Activated T-cell treated with anti-CD3 and anti-CD28 coated beads, Interleukin-2, amount 50 U/mL, for 1 hour (primary cell): ENCODE data around the gene ABI1.
"Not testable (repeated sequence)": the region's sequence is repeated elsewhere in the genome, so short reads cannot be mapped to it uniquely, and the experiment has no call there.

Experiments
- DNase-seq: peaks from one replicate; pipeline ENCODE4 v3.0.0-alpha.2; 2020

Gene ABI1

DNA sequence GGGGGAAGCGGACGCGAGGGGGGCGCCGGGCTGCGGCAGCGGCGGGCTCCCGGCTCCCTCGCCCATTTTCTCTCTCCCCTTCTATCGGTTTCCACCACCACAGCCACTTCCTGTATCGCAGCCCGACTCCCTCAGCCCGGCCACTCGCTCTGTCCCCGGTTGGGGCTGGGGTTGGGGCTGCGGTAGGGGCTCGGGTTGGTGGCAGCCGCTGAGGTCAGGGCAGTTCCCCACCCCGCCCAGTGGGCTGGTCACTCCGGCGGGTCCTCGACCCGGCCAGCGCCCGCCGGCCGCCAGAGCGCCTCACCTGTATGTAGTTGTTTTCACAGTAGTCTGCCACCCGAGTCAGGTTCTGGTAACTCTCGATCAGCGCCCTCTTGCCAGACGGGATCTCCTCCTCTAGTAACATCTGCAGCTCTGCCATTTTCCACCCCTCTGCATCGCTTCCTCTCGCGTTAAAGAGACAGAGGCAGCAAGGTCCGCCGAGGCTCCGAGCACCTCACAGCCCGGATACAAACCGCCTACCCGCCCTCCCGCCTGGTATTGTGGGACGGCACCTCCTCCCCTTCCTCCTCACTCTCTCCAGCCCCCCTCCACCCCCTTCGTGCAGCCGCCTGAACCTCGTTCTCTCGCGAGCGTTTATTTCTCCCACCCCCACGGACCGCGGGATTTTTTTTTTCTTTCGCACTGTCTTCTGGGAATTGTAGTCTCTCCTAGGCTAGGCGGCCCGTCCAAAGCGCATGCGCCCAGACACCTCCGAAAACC, at the start of gene ABI1:
Gene ABI1 (minus strand): TSS at position 516 of the 762 bp plus-strand sequence. CDS start 95 bp downstream, at position 421.
- peak; percentile 95 for DNase-seq

DNA sequence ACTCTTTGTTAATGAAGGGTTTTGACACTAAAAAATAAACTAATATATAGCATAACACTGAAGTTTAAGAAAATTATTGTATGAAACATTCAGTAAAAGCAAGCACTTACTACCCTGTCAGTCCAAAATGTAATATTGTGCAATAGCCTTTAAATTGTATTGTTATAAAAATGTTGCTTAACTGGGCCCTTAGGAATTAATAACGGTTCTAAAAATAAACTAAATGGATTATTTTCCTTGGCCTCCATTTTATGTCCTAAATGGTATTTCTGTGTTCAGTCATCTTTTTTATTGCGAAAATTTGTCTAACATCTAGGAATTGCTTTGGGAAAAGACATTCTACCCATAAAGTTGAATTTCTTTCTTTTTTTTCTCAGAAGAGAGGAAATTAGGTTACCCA, 49.0 kb upstream of the ABI1 start:
- no peak for DNase-seq

DNA sequence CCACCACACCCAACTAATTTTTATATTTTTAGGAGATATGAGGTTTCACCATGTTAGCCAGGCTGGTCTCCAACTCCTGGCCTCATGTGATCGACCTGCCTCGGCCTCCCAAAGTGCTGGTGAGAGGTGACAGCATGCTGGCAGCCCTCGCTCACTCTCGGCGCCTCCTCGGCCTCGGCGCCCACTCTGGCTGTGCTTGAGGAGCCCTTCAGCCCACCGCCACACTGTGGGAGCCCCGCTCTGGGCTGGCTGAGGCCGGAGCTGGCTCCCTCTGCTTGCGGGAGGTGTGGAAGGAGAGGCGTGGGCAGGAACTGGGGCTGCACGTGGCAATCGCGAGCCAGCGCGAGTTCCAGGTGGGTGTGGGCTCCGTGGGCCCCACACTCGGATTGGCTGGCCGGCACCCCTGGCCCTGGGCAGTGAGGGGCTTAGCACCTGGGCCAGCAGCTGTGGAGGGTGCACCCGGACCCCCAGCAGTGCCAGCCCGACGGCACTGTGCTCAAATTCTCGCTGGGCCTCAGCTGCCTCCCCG, 44.6 kb upstream of the ABI1 start:
- DNase-seq: not testable (repeated sequence)

DNA sequence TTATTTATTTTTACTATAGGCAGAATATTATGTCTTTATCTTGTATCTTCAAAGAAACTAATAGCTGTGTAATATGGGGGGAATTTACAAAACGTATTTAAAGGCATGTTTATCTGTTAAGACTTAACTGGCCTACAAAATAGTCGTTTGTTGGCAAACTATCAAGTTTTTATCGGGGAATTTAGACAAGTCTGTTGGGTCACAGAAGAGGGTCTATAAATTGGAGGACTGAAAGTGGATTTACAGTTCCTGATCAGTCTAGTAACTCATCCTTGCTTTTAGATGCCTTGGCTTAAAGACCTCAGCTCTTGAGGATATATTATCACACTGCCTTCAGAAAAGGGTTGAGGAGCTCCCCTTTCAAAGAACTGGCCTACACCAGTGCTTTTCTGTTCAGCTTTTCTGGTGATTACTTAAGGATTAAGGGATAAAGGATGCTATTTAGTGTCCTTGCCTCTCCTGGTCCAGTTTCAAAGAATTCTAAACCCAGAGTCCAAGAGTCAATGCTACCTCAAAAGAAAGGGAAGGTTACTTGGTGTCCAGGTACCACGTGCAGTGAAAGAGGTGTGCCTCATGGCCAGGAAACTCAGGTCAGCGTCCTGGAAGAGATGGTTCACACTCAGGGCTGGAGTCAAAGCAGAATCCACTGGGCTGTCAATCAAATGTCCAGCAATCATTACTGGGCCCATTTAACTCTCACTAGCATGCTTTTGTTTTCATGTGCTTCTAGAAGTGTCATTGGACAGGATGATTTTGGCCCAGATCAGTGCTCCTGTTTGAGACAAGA, 42.9 kb upstream of the ABI1 start:
- no peak for DNase-seq

DNA sequence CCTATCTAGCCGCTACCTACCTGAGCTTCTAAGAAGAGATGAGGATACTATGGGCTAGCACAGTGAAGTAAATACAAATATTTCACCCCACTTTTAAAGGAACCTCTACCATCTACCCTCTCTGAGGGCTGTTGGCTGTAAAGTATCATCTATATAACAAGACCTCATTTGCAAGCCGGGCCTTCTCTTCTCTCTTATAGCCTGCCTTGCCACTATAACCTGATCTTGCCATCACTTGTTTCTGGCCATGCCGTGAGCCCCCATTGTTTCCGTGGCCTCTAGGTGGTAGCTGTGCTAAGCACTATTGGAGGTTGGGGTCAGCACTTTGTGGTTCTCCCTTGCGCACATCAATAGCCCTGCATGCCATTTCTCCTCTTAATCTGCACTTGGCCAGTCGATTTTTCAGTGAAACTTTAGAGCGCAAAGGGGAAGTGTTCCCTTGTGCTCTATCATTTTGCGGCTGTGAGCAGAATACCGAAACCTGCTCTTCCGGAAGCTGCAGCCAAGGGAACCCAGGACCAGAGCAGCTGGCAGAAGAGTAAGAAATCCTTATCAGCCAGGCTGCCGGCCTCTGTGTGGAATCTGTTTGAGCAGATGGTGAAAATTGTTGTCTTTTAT, 31.7 kb upstream of the ABI1 start:
- DNase-seq: not testable (repeated sequence)

DNA sequence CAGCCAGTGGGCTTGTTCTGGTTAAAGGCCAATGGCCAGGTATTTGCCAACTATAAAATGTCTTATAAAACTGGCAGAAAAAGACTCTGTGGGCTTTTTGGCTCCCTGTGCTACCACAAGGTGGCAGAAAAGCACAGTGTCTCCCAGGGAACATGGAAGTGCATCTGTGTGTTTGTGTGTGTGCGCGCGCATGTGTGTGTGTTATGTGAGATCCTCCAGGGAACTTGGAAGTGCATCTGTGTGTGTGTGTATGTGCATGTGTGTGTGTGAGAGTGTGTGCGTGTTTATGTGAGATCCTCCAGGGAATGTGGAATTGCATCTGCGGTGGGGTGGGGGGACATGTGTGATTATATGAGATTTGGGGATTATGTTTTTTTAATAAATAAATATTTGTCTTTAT, 30.2 kb upstream of the ABI1 start:
- peak; percentile 23 for DNase-seq

DNA sequence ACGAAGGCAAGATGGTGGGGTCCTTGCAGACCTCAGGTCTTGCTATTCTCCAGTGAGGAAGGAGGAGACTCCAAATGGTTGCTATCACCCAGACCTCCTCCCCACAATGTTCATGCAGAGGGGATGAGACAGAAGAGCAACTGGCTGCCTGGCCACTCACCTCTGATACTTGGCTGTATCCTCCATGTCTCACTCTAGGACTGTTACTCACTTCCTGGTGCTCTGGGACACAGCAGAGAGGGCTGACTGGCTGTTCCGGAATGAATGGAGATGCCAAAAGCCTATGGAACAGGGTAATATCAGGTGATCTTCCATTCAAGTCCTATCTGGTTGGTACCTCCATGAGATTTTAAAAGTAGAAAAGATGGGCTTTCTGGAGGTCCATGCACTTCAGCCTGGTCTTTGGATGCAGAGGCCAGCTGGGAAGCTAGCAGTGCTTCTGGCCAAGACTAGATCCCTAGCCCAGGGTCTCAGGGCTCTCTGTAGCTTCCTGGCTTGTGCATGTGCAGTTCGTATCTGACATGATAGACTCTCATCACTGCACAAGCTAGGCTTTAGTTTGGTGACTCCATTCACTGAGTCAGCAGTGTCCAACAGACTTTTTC, 27.0 kb upstream of the ABI1 start:
- DNase-seq: no peak

DNA sequence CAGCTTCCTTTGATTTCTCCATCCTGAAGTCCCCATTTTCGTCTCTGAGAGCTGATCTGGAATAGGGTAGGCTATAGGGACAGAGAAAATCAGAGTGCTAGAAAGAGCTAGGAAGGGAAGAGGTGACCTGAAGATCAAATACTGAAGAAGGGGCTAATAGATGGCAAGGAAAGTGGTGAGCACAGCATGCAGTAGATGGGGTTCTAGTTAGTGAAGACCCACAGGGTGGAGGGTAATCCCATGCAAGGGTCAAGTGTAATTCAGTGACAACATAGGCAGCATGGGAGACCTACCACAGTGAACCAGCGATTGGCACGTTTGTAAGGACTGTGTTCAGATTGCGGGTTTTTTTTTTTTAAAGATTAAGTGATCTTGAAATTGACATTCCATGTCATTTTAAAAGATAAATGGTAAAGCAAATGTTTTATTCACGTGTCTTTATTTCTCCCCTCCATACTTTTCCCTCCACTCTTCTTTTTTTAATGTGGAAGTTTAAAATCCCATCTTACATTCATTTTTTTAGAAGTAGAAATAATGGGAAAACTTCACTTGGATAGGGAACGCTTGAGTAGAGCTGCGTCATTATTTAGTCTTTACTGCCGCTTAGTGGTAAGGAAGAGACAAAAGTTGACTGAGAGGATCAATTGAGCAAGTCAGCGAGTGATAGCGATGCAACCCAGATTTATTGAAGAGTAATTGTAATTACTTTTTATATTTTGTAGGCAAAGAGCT, 21.0 kb upstream of the ABI1 start:
- DNase-seq: no peak

DNA sequence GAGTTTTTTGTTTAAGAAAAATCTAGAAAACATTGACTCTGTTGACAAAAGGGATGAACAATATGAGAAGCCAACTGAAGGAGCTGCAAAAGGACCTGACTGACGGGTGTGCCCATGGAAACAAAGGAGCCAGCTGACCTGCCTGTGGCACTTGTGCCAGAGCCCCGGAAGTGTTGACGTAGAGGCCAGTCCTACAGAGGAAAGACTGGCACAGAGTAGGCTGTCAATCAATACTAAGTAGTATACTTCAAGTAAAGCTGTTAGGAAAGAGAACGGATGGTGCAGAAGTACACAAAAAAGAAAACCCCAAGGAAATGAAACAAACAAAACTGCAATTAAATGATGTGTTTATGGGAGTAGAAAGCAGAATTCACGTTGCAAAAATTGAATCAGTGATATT, 19.0 kb upstream of the ABI1 start:
- DNase-seq: no peak

DNA sequence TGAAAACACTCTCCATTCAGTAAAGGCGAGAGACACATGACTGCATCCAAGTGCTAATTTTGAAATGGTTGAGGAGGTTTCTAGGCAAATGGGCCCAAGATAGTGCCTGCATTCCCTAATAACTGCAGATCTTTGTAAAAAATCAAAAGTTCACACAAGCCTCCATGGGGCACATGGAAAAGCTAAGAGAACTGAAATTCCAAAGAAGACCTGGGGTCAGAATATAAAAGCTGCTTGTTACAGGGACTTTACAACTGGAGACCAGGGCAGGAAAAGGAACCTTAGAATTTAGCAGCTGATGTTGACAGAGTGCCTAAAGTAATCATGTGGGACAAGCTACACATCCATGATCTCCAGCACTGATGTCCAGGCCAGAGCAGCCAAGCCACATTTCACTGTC, 10.0 kb upstream of the ABI1 start:
- no peak for DNase-seq

DNA sequence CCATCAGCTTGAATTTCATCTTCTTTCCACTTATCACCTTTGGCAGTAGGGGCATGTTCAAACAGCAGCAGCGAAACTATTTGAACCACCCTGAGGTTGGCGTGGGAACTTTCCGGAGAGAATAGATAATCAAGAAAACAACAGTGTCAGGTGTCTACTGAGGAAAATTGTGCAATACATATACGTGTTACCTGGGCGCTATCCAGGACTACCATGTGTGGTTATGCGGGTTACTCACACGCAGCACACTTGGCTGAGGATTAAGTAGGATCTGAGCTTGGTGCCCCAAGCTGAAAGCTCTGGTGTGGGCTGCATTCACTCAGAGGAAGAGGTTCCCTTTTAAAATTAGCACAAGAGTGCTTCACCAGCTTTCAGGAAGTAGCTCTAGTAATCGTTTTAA, 8.8 kb upstream of the ABI1 start:
- DNase-seq: no peak

DNA sequence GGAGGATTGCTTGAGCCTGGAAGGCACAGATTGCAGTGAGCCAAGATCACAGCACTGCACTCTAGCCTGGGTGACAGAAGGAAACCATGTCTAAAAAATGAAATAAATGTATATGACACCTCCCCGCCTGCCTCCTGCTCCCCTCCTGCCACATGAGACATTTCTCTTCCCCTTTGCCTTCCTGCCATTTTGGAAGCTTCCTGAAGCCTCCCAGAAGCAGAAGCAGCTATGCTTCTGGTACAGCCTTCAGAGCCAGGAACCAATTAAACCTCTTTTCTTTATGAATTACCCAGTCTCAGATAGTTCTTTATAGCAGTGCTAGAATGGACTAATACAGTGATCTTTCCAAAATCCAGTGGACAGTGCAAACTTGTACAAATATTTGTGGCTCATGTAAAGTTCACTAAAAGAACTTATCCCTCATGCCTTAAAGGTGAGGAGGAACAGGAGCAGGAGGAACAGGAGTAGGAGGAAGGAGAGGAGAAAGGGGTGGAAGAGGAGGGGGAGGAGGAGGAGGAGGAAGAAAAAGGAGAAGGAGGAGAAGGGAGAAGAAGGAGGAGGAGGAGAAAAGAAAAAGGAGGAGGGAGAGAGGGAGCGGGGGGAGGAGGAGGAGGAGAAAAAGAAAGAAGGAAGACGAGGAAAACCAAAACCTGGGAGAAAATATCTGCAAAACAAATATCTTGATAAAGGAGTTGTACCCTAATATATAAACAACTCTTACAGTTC, 2.8 kb upstream of the ABI1 start:
- DNase-seq: no peak

DNA sequence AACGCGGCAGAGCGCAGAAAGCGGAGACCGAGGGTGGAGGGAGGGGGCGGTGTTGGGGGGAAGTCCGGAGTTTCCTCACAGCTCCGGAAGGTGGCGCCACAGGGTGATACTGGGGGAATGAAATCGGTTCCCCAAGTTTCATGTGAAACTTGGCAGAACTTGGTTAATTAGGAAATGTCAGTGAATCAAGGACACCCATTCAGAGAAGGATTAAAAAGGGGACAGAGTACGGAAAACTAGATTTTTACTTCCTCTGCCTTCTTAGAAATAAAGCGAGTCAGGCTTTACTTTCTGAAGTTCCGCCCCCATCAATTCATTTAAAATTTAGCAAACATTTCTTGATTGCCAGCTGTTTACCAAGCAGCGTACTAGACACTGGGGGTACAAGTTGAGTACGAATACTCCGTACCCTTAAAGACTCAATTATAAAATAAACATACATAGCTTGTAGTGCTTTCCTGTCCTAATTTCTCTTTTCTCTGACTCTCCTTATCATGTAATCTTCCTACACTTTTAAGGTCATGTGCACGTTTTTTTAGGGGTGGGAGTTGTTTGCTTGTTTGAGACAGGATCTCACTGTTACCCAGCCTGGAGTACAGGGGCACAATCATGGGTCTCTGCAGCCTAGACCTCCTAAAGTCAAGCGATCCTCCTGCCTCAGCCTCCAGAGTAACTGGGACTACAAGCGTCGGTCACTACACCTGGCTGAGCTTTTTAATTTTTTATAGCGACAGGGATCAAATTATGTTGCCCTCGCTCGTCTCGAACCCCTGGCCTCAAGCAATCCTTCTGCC, 644 bp upstream of the ABI1 start:
- no peak for DNase-seq

DNA sequence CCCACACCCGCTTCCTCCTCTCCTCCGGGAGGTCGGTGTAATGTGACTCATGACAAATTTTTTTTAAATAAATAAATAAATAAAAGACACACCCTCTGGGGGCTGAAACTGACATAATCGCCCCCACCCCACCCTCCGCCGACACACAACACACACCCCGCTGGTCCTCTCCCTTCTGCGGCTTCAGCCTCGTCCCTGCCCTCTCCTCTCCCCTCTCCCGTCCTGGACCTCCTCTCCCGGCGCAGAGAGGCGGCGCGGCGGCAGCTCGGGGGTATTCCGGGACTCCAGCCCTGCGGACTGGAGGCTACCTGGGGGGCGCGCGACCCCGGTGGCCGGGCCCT, 686 bp downstream of the ABI1 start:
- DNase-seq: peak; percentile 64

DNA sequence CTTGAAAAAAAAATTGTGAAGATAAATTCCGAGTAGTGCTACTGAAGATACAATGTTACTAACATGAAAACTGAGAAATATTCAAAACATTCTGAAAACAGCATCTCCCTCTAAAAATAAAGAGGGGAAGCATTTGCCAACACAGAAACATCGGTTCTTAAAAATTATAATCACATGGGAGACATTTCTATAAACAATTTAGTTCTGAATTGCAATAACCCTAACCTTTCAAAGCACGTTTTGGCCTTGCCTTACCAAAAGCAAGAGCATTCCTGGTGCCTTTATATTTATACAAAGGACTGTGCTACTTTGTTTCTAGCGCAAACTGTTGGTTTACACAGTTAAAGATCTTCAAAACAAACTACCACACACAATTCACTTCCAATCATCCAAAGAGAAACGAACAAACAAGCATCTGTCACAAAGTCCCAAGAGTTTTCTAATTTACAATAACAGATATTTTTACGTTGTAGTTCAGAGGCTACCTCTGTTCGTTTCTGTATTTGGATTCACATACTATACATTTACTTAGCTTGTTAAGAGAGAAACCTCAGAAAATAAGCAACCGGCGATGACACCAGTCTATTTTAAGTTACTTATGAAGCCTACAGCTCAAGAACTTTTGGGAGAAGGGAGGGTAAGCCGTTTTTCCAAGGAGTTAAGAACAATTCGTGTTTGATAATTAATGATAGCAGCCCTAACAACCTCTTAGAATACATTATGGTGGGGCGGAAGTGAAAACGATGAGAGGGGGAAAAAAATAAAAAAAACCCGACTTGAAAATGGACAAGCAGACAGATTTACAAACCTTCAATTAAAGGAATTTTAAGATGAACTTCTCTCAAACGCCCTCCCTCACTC, 1.3 kb downstream of the ABI1 start:
- no peak for DNase-seq

DNA sequence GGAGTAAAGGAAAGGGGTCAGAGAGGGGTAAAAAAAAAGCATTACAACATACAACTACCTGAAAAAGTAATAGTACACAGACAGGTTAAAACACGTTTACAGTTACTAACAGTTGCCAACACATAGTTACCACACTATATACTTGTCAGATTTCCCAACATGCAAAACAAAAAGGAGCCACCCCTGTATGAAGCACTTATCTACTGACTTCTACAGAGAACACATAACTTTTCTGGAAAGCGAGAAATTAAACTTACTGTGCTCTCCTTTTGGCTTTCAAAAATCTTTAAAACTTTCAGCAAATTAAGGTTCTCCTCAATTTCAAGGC, 2.1 kb downstream of the ABI1 start:
- no peak for DNase-seq

DNA sequence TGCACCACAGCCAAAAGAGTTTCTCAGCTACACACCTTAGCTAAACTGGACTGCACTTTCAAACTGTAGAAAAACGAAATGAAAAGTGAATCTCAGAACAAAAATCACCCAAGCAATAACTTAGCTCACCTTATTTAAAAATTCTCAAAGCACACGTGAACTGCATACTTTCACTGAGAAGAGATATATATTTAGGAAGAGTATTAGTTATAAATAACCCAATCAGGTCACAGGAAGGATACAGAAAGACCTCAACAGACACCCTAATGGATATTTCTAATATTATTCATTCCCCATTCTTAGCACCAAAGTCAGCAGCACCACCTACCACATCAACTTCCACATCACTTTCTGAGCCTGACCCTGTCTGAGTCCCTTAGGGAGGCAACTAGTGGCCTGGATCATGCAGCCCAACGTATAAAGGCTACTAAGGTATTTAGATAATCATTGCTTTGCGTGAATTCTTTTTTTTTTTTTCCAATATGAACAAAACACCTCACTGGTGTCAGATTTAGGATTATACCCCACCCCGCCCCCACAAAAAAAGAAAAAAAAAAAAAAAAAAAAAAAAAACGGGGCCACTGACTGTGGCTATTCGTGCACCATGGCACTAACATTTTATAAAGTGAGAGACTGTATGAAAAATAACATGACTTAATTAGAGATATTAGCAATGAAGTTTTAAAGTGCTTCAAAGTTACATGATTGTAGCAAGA, 2.6 kb downstream of the ABI1 start:
- no peak for DNase-seq

DNA sequence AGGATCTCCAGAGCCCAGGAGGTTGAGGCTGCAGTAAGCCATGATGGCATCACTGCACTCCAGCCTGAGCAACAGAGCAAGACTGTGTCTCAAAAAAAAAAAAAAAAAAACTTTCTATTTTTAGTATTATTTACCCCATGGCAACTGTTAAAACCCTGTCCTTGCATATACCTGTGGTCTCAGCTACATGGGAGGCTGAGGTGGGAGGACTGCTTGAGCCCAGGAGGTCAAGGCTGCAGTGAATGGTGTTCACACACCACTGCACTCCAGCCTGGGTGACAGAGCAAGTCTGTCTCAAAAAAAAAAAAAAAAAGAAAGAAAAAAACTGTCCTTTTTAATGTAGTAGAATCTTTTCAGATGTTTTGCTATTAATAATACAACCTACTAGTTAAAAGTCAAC, 3.2 kb downstream of the ABI1 start:
- not testable (repeated sequence) for DNase-seq

DNA sequence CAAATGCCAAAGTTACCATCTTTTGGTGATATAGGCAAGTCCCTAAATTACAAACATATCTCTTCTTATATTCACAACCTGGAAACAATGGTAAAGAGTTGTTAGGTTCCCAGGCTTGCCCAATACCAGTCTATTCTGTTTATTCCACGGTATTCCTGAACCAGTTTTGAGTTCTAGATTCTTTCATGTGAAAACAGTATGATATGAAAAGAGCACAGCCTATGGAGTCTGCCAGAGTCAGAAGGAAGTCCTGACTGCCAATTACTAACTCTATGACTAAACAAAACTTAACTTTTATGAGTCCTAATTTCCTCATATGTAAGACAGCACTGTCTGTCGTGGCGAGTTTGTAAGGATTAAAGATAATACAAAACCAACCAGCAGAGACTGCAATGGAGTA, 5.6 kb downstream of the ABI1 start:
- no peak for DNase-seq

DNA sequence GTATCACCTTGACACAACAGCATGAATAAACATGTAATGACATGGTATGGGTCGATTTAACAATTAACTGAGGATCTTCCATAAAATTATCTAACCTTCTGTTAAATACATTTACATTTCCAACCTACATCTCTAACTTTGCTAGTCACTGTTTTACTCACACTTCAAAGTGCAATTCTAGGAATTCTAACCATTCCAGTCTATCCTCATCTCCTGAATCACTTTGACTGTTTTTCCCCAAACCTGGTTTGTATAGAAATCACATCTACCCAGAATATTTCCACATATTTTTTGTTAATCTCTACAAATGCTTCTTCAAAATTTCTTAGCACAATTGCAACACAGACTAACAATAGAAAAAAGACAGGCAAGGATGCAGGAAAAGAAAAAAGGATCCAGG, 6.2 kb downstream of the ABI1 start:
- no peak for DNase-seq
